HL-60 (cell line): ENCODE measurements around the gene FERMT3.

Experiments
- CTCF ChIP-seq: IDR thresholded peaks from one replicate; pipeline ENCODE4 v1.5.1; 2011; ENCODE audit warnings: low read length, control low read depth, inconsistent platforms; ENCODE audit not compliant: insufficient read depth
- GABPA ChIP-seq: IDR thresholded peaks from 2 replicates; pipeline ENCODE4 v1.6.1; 2012; ENCODE audit warnings: low read depth
- POLR2AphosphoS5 ChIP-seq: IDR thresholded peaks from 2 replicates; pipeline ENCODE4 v1.6.1; 2012; ENCODE audit warnings: low read depth
- SPI1 ChIP-seq: IDR thresholded peaks from 2 replicates; pipeline ENCODE4 v1.6.1; 2012; ENCODE audit warnings: low read depth, mild to moderate bottlenecking, borderline replicate concordance
- TF ChIP-seq, protein P1 (sequence below): IDR thresholded peaks from 2 replicates; pipeline ENCODE4 v1.6.1; 2012; ENCODE audit warnings: low read depth; ENCODE audit not compliant: insufficient replicate concordance

- TF ChIP-seq CTCF, result no peak
- peak; percentile 50; the same call in 1 of the 2 replicates for TF ChIP-seq POLR2AphosphoS5
- no peak for TF ChIP-seq GABPA
- TF ChIP-seq, protein P1, sequence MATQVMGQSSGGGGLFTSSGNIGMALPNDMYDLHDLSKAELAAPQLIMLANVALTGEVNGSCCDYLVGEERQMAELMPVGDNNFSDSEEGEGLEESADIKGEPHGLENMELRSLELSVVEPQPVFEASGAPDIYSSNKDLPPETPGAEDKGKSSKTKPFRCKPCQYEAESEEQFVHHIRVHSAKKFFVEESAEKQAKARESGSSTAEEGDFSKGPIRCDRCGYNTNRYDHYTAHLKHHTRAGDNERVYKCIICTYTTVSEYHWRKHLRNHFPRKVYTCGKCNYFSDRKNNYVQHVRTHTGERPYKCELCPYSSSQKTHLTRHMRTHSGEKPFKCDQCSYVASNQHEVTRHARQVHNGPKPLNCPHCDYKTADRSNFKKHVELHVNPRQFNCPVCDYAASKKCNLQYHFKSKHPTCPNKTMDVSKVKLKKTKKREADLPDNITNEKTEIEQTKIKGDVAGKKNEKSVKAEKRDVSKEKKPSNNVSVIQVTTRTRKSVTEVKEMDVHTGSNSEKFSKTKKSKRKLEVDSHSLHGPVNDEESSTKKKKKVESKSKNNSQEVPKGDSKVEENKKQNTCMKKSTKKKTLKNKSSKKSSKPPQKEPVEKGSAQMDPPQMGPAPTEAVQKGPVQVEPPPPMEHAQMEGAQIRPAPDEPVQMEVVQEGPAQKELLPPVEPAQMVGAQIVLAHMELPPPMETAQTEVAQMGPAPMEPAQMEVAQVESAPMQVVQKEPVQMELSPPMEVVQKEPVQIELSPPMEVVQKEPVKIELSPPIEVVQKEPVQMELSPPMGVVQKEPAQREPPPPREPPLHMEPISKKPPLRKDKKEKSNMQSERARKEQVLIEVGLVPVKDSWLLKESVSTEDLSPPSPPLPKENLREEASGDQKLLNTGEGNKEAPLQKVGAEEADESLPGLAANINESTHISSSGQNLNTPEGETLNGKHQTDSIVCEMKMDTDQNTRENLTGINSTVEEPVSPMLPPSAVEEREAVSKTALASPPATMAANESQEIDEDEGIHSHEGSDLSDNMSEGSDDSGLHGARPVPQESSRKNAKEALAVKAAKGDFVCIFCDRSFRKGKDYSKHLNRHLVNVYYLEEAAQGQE, result no peak
- TF ChIP-seq SPI1, result no peak
Measured at GRCh38 chr11:64230171-64230984, 23.9 kb downstream of the FERMT3 start, which contains the start of gene DNAJC4.
